ENCODE results near the gene FRMPD1. TPM values are rescaled to one million over a fixed set of nuclear protein-coding genes. Genes with fewer than 3 reads are reported as not detected.

Gene FRMPD1
- total RNA-seq, 1 donor from 2014 or later: 0.62 TPM

- no peak for DNase-seq
Measured at GRCh38 chr9:37626708-37627292, 24.0 kb upstream of the FRMPD1 start.

GRCh38 chr9:37632479-37632878, 18.3 kb upstream of the FRMPD1 start:
- DNase-seq: no peak

GRCh38 chr9:37635808-37636207, 14.9 kb upstream of the FRMPD1 start:
- DNase-seq: no peak

- DNase-seq: no peak
Measured at GRCh38 chr9:37636511-37637448, 14.0 kb upstream of the FRMPD1 start.

GRCh38 chr9:37639109-37639762, 11.5 kb upstream of the FRMPD1 start:
- no peak for DNase-seq

- DNase-seq: no peak
Measured at GRCh38 chr9:37639841-37640240, 10.9 kb upstream of the FRMPD1 start.

GRCh38 chr9:37640246-37640645, 10.5 kb upstream of the FRMPD1 start:
- no peak for DNase-seq

- no peak for DNase-seq
Measured at GRCh38 chr9:37641331-37641730, 9.4 kb upstream of the FRMPD1 start.

GRCh38 chr9:37643214-37643613, 7.5 kb upstream of the FRMPD1 start:
- no peak for DNase-seq

- no peak for DNase-seq
Measured at GRCh38 chr9:37645903-37646506, 4.7 kb upstream of the FRMPD1 start.

- DNase-seq: no peak
Measured at GRCh38 chr9:37650299-37650872, 368 bp upstream of the FRMPD1 start.

GRCh38 chr9:37652261-37652660, 1.5 kb downstream of the FRMPD1 start:
- no peak for DNase-seq

- no peak for DNase-seq
Measured at GRCh38 chr9:37653385-37653784, 2.6 kb downstream of the FRMPD1 start.

- DNase-seq: no peak
Measured at GRCh38 chr9:37656936-37657335, 6.2 kb downstream of the FRMPD1 start.

- no peak for DNase-seq
Measured at GRCh38 chr9:37660691-37661090, 9.9 kb downstream of the FRMPD1 start.

- DNase-seq: no peak
Measured at GRCh38 chr9:37663926-37664325, 13.2 kb downstream of the FRMPD1 start.

- no peak for DNase-seq
Measured at GRCh38 chr9:37667706-37668105, 17.0 kb downstream of the FRMPD1 start.

GRCh38 chr9:37668116-37668601, 17.4 kb downstream of the FRMPD1 start:
- no peak for DNase-seq

- no peak for DNase-seq
Measured at GRCh38 chr9:37669232-37669631, 18.5 kb downstream of the FRMPD1 start.

- no peak for DNase-seq
Measured at GRCh38 chr9:37675661-37676060, 24.9 kb downstream of the FRMPD1 start.

GRCh38 chr9:37676411-37676830, 25.7 kb downstream of the FRMPD1 start:
- DNase-seq: peak; percentile 45

- no peak for DNase-seq
Measured at GRCh38 chr9:37677435-37677834, 26.7 kb downstream of the FRMPD1 start.

Data from occipital lobe (tissue), 2 donors.